Type B pancreatic cell (in vitro differentiated cells): Measurements from ENCODE around the gene RPS6KA2. TPM values are rescaled to one million over a fixed set of nuclear protein-coding genes. Genes with fewer than 3 reads are reported as not detected.

Experiments
- DNase-seq: peaks from one replicate; pipeline ENCODE4 v3.0.0; 2021; ENCODE audit warnings: mixed read lengths; ENCODE audit not compliant: unreplicated experiment; ENCODE audit errors: extremely low spot score
- H3K27ac Mint-ChIP-seq: 2 replicates; pipeline ENCODE4 v1.8.0; 2021; ENCODE audit warnings: mild to moderate bottlenecking, mixed read lengths
- H3K27me3 Mint-ChIP-seq: 2 replicates; pipeline ENCODE4 v1.8.0; 2021; ENCODE audit warnings: mixed read lengths
- H3K36me3 Mint-ChIP-seq: 2 replicates; pipeline ENCODE4 v1.8.0; 2021; ENCODE audit warnings: mixed read lengths
- H3K4me1 Mint-ChIP-seq: one replicate; pipeline ENCODE4 v1.8.0; 2021; ENCODE audit warnings: mixed read lengths; ENCODE audit not compliant: unreplicated experiment
- H3K4me3 Mint-ChIP-seq: 2 replicates; pipeline ENCODE4 v1.8.0; 2021; ENCODE audit warnings: mild to moderate bottlenecking, mixed read lengths
- H3K9me3 Mint-ChIP-seq: 2 replicates; pipeline ENCODE4 v1.8.0; 2021; ENCODE audit warnings: mixed read lengths
- total RNA-seq: library from RNA; stranded (reverse); gene quantifications from 2 replicates; pipeline ENCODE4 v1.2.1, GENCODE V29; 2021; ENCODE audit warnings: low replicate concordance
- TF ChIP-seq, protein P1 (sequence below): fragments of 200-600 bp; sonication (generic); conservative IDR thresholded peaks from 2 replicates; pipeline ENCODE4 v1.5.0; 2021; ENCODE audit warnings: antibody characterized with exemption, mild to moderate bottlenecking

RPS6KA2 gene
- total RNA-seq, 1 donor from 2014 or later = 23.8 TPM

DNA sequence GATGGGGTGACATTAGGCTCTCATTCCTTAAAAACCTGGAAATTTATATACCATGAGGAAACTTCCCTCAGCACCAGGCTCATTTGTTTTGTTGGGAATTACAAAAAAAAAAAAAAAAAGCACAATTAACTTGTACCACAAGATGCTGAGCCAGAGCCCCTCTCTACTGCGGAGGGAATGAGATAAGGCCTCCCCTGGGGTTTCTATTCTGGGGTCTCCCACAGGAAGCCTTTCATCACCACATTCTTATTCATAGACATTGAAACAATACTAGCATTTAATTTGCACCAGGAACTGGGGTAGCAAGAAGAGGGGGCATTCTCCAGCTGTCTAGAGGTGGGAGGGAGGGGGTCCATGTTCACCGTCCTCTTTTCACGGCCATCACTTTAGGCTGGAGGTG is 23.0 kb upstream of the RPS6KA2 start:
- no peaks in the 10 kb centered on the region for H3K9me3 Mint-ChIP-seq
- peaks cover 2% of the 10 kb centered on the region for H3K27me3 Mint-ChIP-seq
- H3K36me3 Mint-ChIP-seq = no peaks in the 10 kb centered on the region
- TF ChIP-seq, protein P1, sequence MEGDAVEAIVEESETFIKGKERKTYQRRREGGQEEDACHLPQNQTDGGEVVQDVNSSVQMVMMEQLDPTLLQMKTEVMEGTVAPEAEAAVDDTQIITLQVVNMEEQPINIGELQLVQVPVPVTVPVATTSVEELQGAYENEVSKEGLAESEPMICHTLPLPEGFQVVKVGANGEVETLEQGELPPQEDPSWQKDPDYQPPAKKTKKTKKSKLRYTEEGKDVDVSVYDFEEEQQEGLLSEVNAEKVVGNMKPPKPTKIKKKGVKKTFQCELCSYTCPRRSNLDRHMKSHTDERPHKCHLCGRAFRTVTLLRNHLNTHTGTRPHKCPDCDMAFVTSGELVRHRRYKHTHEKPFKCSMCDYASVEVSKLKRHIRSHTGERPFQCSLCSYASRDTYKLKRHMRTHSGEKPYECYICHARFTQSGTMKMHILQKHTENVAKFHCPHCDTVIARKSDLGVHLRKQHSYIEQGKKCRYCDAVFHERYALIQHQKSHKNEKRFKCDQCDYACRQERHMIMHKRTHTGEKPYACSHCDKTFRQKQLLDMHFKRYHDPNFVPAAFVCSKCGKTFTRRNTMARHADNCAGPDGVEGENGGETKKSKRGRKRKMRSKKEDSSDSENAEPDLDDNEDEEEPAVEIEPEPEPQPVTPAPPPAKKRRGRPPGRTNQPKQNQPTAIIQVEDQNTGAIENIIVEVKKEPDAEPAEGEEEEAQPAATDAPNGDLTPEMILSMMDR = no peak
- H3K27ac Mint-ChIP-seq = no peak overlapping the region
- no peak for DNase-seq
- no peak overlapping the region for H3K4me3 Mint-ChIP-seq
- no peaks in the 10 kb centered on the region for H3K4me1 Mint-ChIP-seq

GRCh38 chr6:166648846-166649245 is 21.8 kb upstream of the RPS6KA2 start:
- peaks cover 2% of the 10 kb centered on the region for H3K27me3 Mint-ChIP-seq
- TF ChIP-seq, protein P1 = no peak
- peaks cover 2% of the 10 kb centered on the region for H3K9me3 Mint-ChIP-seq
- no peaks in the 10 kb centered on the region for H3K4me1 Mint-ChIP-seq
- no peak overlapping the region for H3K27ac Mint-ChIP-seq
- H3K4me3 Mint-ChIP-seq = no peak overlapping the region
- H3K36me3 Mint-ChIP-seq = no peaks in the 10 kb centered on the region
- no peak for DNase-seq

- no peaks in the 10 kb centered on the region for H3K4me1 Mint-ChIP-seq
- peaks cover 2% of the 10 kb centered on the region for H3K27me3 Mint-ChIP-seq
- no peak for DNase-seq
- no peaks in the 10 kb centered on the region for H3K36me3 Mint-ChIP-seq
- H3K9me3 Mint-ChIP-seq = peaks cover 5% of the 10 kb centered on the region
- no peak overlapping the region for H3K4me3 Mint-ChIP-seq
- TF ChIP-seq, protein P1 = no peak
- no peak overlapping the region for H3K27ac Mint-ChIP-seq
These were observed 20.8 kb upstream of the RPS6KA2 start for GRCh38 chr6:166647896-166648295.

DNA sequence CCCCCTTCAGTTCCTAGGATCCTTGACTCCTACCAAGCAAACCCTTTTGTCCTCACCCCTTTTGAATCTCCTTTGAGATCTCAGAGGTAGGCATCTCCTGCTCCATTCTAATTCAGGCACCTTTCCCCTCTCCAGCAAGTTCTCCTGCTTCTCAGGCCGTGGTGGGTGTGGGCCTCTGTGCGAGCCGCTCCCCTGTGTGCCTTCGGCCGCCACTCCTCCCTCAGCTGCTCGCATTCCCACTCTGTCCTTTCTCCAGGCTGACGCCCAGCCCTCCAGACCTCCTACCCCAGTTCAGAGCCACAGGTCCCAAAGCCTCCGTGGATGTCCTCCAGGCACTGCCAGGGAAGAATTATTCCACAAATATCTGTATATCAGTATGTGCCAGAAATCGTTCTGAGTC is 19.7 kb upstream of the RPS6KA2 start:
- no peak for DNase-seq
- H3K27me3 Mint-ChIP-seq = peaks cover 2% of the 10 kb centered on the region
- H3K4me3 Mint-ChIP-seq = no peak overlapping the region
- TF ChIP-seq, protein P1 = no peak
- H3K27ac Mint-ChIP-seq = no peak overlapping the region
- H3K36me3 Mint-ChIP-seq = no peaks in the 10 kb centered on the region
- no peaks in the 10 kb centered on the region for H3K4me1 Mint-ChIP-seq
- H3K9me3 Mint-ChIP-seq = peaks cover 5% of the 10 kb centered on the region

GRCh38 chr6:166645896-166646295 is 18.8 kb upstream of the RPS6KA2 start:
- H3K36me3 Mint-ChIP-seq = no peaks in the 10 kb centered on the region

More at GRCh38 chr6:166645896-166646295, 18.8 kb upstream of the RPS6KA2 start:
- Mint-ChIP-seq H3K4me1 (no peaks in the 10 kb centered on the region), H3K4me3 (no peak overlapping the region), H3K9me3 (peaks cover 5% of the 10 kb centered on the region), H3K27ac (no peak overlapping the region), H3K27me3 (no peaks in the 10 kb centered on the region)
- TF ChIP-seq, protein P1 = no peak
- DNase-seq = no peak
